CD4-positive, alpha-beta T cell (primary cell): Measurements from ENCODE around the gene STPG4. TPM values are rescaled to one million over a fixed set of nuclear protein-coding genes. Genes with fewer than 3 reads are reported as not detected.

Experiments used
- ATAC-seq: fragments of 200-7000 bp; cut with Tn5 transposase; one replicate; pipeline ENCODE4 v1.10.0; 2022; ENCODE audit warnings: mild to moderate bottlenecking; ENCODE audit not compliant: poor library complexity
- CTCF ChIA-PET: fragments of 350-600 bp; sonication (Branson Sonifier 250); formaldehyde crosslinking; loops from one replicate; lab custom pipeline; 2021; ENCODE audit warnings: antibody characterized with exemption, inconsistent platforms; lab: Charles Lee
- POLR2A ChIA-PET: fragments of 350-600 bp; sonication (Branson Sonifier 250); formaldehyde crosslinking; loops from one replicate; lab custom pipeline; 2021; ENCODE audit warnings: antibody characterized with exemption, inconsistent platforms; lab: Charles Lee
- DNase-seq, 14 experiments: peaks; one replicate each; pipeline ENCODE4 v3.0.0-alpha.2; 2013 to 2020; ENCODE audit warnings: mixed read lengths in 2 of 14
- H3K27ac ChIP-seq, 2 donors: one replicate each; pipeline versions ENCODE4 v1.5.1 to v1.7.0; 2013; ENCODE audit warnings: low read length in 2 of 2, low read depth in 1 of 2, mild to moderate bottlenecking in 1 of 2
- H3K27me3 ChIP-seq, 2 experiments: 1 replicate in 1 of 2; 2 replicates in 1 of 2; pipeline versions ENCODE4 v1.6.1 to v1.7.0; 2013; ENCODE audit warnings: low read length in 2 of 2, control low read depth in 1 of 2, mild to moderate bottlenecking in 1 of 2, moderate library complexity in 1 of 2; ENCODE audit not compliant: insufficient read depth in 2 of 2, control insufficient read depth in 1 of 2
- H3K36me3 ChIP-seq: one replicate; pipeline ENCODE4 v1.6.1; 2013; ENCODE audit warnings: low read length, control low read depth; ENCODE audit not compliant: insufficient read depth
- H3K4me1 ChIP-seq: one replicate; pipeline ENCODE4 v1.6.1; 2013; ENCODE audit warnings: low read length, control low read depth; ENCODE audit not compliant: insufficient read depth
- H3K4me3 ChIP-seq: one replicate; pipeline ENCODE4 v1.5.1; 2013; ENCODE audit warnings: mild to moderate bottlenecking, low read length, moderate library complexity
- H3K9me3 ChIP-seq, 2 experiments: 1 replicate in 1 of 2; 2 replicates in 1 of 2; pipeline versions ENCODE4 v1.6.1 to v1.7.0; 2013; ENCODE audit warnings: low read length in 2 of 2, mild to moderate bottlenecking in 2 of 2, control low read depth in 1 of 2, moderate library complexity in 1 of 2; ENCODE audit not compliant: control insufficient read depth in 1 of 2, insufficient read depth in 1 of 2
- H3K27ac Mint-ChIP-seq: one replicate; pipeline ENCODE4 v1.8.0; 2020; ENCODE audit warnings: mixed read lengths
- H3K27me3 Mint-ChIP-seq: one replicate; pipeline ENCODE4 v1.8.0; 2021; ENCODE audit warnings: mixed read lengths
- H3K36me3 Mint-ChIP-seq: one replicate; pipeline ENCODE4 v1.8.0; 2021; ENCODE audit warnings: low read depth, mixed read lengths
- H3K4me1 Mint-ChIP-seq: one replicate; pipeline ENCODE4 v1.8.0; 2021; ENCODE audit warnings: low read depth, mixed read lengths
- H3K4me3 Mint-ChIP-seq: one replicate; pipeline ENCODE4 v1.8.0; 2020; ENCODE audit warnings: mild to moderate bottlenecking, mixed read lengths
- H3K9me3 Mint-ChIP-seq: one replicate; pipeline ENCODE4 v1.8.0; 2020; ENCODE audit warnings: mixed read lengths
- CTCF ChIP-seq: fragments of 200-600 bp; IDR thresholded peaks from one replicate; pipeline ENCODE4 v1.8.0; 2022; ENCODE audit warnings: antibody characterized with exemption, mild to moderate bottlenecking
- intact Hi-C, 2 experiments: fragments of 100-400 bp; cut with DNase I in 1 of 2; cut with micrococcal nuclease in 1 of 2; formaldehyde crosslinking; loops; one replicate each; pipeline versions ENCODE4 v1.15.1 to v1.9.0; 2023 to 2025; cut with DNase I, micrococcal nuclease
- total RNA-seq, 174 experiments: library from RNA in 2 of 174; stranded (reverse) in 2 of 174; gene quantifications; one replicate each; pipeline ENCODE4 v1.2.3 and lab custom pipeline; 2021 to 2026

Gene STPG4
- total RNA-seq, 2 experiments from 2014 or later = not detected

DNA sequence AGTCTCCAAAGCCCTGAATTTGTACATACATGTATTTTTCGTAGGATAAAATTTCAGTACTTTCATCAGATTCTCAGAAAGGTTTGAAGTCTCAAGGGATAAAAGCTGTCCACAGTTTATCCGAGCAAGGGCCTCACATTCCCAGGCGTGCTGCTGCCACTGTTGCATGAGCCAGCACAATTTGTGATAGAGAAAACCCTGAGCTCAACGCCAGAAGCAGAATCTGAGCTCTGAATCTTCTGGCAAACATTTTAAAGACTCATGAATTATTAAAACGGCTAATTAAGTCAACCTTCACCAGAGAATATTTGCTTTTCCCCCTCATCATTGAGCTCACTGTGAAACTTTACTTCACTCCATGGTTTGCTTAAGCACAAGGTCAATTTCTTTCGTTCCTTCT, 38.5 kb upstream of the STPG4 start:
- Histone ChIP-seq H3K36me3 (no peaks in the 10 kb centered on the region), H3K4me1 (no peaks in the 10 kb centered on the region), H3K9me3 (no peaks in the 10 kb centered on the region), H3K4me3 (no peak overlapping the region), H3K27ac (no peak overlapping the region), H3K27me3 (peaks cover 0 to 4% of the 10 kb centered on the region in 2 experiments)
- DNase-seq = no peak
- intact Hi-C loops = no loop called here
- ChIA-PET CTCF (no interaction called here), POLR2A (no interaction called here)
- Mint-ChIP-seq H3K4me1 (no peaks in the 10 kb centered on the region), H3K4me3 (no peak overlapping the region), H3K36me3 (no peaks in the 10 kb centered on the region), H3K27me3 (no peaks in the 10 kb centered on the region), H3K9me3 (no peaks in the 10 kb centered on the region), H3K27ac (no peak overlapping the region)
- no peak for ATAC-seq
- TF ChIP-seq CTCF = no peak

DNA sequence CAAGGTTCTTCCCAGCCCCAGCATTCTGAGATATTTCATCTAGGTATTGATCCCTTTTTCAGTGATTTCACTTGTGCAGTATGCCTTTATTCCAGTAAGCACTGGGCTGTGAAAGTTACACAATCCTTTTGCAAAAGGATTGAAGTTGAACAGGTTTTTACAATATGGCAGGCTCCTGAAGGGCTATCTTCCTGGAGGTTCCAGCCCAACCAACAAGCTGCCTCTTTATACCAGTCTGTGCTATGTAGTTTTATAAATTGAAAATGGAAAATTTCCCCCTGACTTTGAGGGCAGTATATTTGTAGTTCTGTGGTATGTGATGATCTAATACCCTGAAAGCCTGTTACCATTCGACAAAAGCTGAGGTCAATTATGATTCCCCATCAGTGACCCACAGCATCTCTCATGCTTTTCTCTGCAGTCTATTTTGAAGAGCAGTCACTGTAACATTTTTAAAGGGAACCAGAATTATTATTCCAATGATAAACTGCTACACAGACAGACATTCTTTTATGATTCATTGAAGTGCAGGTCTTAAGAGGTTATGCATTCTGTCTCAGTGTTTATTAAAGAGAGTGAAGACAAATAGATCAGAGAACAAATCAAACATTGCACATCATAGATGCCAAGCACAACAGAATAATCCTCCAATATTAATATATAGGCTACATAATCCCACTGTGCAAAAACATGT, 35.2 kb upstream of the STPG4 start:
- no peak overlapping the region for H3K27ac ChIP-seq
- peaks cover 0 to 7% of the 10 kb centered on the region in 2 experiments for H3K27me3 ChIP-seq
- ChIA-PET POLR2A (no interaction called here), CTCF (no interaction called here)
- Mint-ChIP-seq H3K27me3 (no peaks in the 10 kb centered on the region), H3K36me3 (no peaks in the 10 kb centered on the region), H3K27ac (no peak overlapping the region), H3K4me1 (no peaks in the 10 kb centered on the region), H3K9me3 (no peaks in the 10 kb centered on the region), H3K4me3 (no peak overlapping the region)
- H3K9me3 ChIP-seq = no peaks in the 10 kb centered on the region
- H3K4me3 ChIP-seq = no peak overlapping the region
- no peak for TF ChIP-seq CTCF
- intact Hi-C loops = no loop called here
- no peaks in the 10 kb centered on the region for H3K4me1 ChIP-seq
- no peaks in the 10 kb centered on the region for H3K36me3 ChIP-seq
- no peak for DNase-seq
- no peak for ATAC-seq

GRCh38 chr2:47189635-47190034, 34.5 kb upstream of the STPG4 start:
- peaks cover 0 to 4% of the 10 kb centered on the region in 2 experiments for H3K27me3 ChIP-seq
- no peak overlapping the region for H3K4me3 ChIP-seq
- Mint-ChIP-seq H3K4me3 (no peak overlapping the region), H3K27me3 (no peaks in the 10 kb centered on the region), H3K27ac (no peak overlapping the region), H3K36me3 (no peaks in the 10 kb centered on the region), H3K4me1 (no peaks in the 10 kb centered on the region), H3K9me3 (no peaks in the 10 kb centered on the region)
- H3K36me3 ChIP-seq = no peaks in the 10 kb centered on the region
- intact Hi-C loops = no loop called here
- DNase-seq = no peak
- H3K4me1 ChIP-seq = no peaks in the 10 kb centered on the region
- no peak overlapping the region for H3K27ac ChIP-seq
- ATAC-seq = no peak
- POLR2A ChIA-PET = no interaction called here
- no peaks in the 10 kb centered on the region for H3K9me3 ChIP-seq
- no peak for TF ChIP-seq CTCF
- CTCF ChIA-PET = no interaction called here
